Inflammatory macrophage (primary cell): Measurements from ENCODE around the gene MYLIP.
A peak's percentile ranks its signal among the peaks of the same experiment; 100 is the strongest.
"Not testable (repeated sequence)": the region's sequence is repeated elsewhere in the genome, so short reads cannot be mapped to it uniquely, and the experiment has no call there.

Experiments used
- DNase-seq, 2 donors: peaks; one replicate each; pipeline ENCODE4 v3.0.0-alpha.2; 2020 to 2022

The MYLIP gene

GRCh38 chr6:16176600-16176999, 47.7 kb downstream of the MYLIP start:
- DNase-seq: not testable (repeated sequence)

- DNase-seq: no peak
Measured at GRCh38 chr6:16177881-16178280, 49.0 kb downstream of the MYLIP start.

GRCh38 chr6:16178351-16178750, 49.5 kb downstream of the MYLIP start:
- DNase-seq: no peak

GRCh38 chr6:16179063-16179462, 50.2 kb downstream of the MYLIP start:
- DNase-seq: no peak

- no peak for DNase-seq
Measured at GRCh38 chr6:16179970-16180431, 51.1 kb downstream of the MYLIP start.

GRCh38 chr6:16180696-16181438, 52.0 kb downstream of the MYLIP start:
- no peak for DNase-seq

GRCh38 chr6:16181439-16182297, 52.8 kb downstream of the MYLIP start:
- no peak for DNase-seq

GRCh38 chr6:16183187-16183664, 54.3 kb downstream of the MYLIP start:
- DNase-seq: peak; percentile 16 to 56

- DNase-seq: peak; percentile 73
Measured at GRCh38 chr6:16184129-16184528, 55.2 kb downstream of the MYLIP start.

- DNase-seq: no peak
Measured at GRCh38 chr6:16184551-16184950, 55.7 kb downstream of the MYLIP start.

GRCh38 chr6:16187176-16187575, 58.3 kb downstream of the MYLIP start:
- DNase-seq: no peak

GRCh38 chr6:16190214-16190613, 61.3 kb downstream of the MYLIP start:
- no peak for DNase-seq

GRCh38 chr6:16196260-16196983, 67.5 kb downstream of the MYLIP start:
- no peak for DNase-seq

GRCh38 chr6:16196984-16197546, 68.2 kb downstream of the MYLIP start:
- no peak for DNase-seq
